Measurements from ENCODE around the gene GPR157. TPM values are rescaled to one million over a fixed set of nuclear protein-coding genes. Genes with fewer than 3 reads are reported as not detected.

GPR157 gene
- total and polyA plus RNA-seq, 4 donors: 3.7 to 29.3 (median 7.3) TPM

- TF ChIP-seq CTCF (IDR thresholded peaks at IDR 0.05; ENCODE audit: control extremely low read depth, extremely low read depth): no peak
Measured at GRCh38 chr1:9086796-9087195, 42.1 kb downstream of the GPR157 start.

DNA sequence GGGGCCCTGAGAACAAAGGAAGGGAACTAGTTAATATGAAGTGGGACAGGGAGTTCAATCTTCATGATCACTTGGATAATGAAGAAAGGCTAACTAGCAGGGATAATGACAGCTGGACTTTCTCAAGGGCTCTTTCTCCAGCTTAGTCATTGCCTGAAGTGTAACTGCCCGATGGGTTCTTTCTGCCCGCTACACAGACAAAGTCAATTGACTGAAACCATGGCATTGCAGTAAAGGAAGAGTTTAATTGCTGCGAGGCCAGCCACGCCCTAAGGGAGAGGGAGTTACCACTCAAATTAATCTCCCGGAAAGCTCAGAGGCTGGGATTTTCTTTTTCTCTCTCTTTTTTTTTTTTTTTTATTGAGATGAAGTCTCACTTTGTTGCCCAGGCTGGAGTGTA is 42.9 kb downstream of the GPR157 start:
- WGBS, 2 donors: 62 to 65% methylated on average over 5 of the region's 5 CpGs
- peak in 2 of 3 donors; percentile 83 to 88 for DNase-seq
- Histone ChIP-seq H3K9ac (ENCODE audit: insufficient read depth in 1 of 2, low read length in 2 of 2) (no peak overlapping the region), H3K36me3 (ENCODE audit: control insufficient read depth in 4 of 4, insufficient read depth in 4 of 4, low read length in 4 of 4) (no peaks in the 10 kb centered on the region), H3K4me3 (no peak overlapping the region), H3K9me3 (ENCODE audit: control insufficient read depth in 4 of 4, insufficient read depth in 3 of 4, low read length in 3 of 4) (no peaks in the 10 kb centered on the region), H3K27me3 (ENCODE audit: control insufficient read depth in 3 of 3, insufficient read depth in 3 of 3, low read length in 2 of 3) (no peaks in the 10 kb centered on the region), H3K4me1 (ENCODE audit: control insufficient read depth in 5 of 5, insufficient read depth in 5 of 5, low read length in 5 of 5) (peaks cover 0 to 72% (median 32%) of the 10 kb centered on the region in 5 donors), H3K27ac (ENCODE audit: low read depth in 1 of 2, low read length in 1 of 2) (no peak overlapping the region)
- no peak for ATAC-seq (ENCODE audit: insufficient read depth, low FRiP score)
- no peak for TF ChIP-seq CTCF (IDR thresholded peaks at IDR 0.05; ENCODE audit: control extremely low read depth, extremely low read depth)

More at GRCh38 chr1:9086796-9087195, 42.1 kb downstream of the GPR157 start:
- H3K4me3 ChIP-seq: no peak overlapping the region
- no peak overlapping the region for H3K27ac ChIP-seq (ENCODE audit: low read depth in 1 of 2, low read length in 1 of 2)
- 47 to 68% methylated on average over 2 of the region's 2 CpGs for WGBS, 2 donors
- no peak for DNase-seq
- no peak overlapping the region for H3K9ac ChIP-seq (ENCODE audit: insufficient read depth in 1 of 2, low read length in 2 of 2)
- H3K4me1 ChIP-seq (ENCODE audit: control insufficient read depth in 5 of 5, insufficient read depth in 5 of 5, low read length in 5 of 5): peaks cover 0 to 72% (median 32%) of the 10 kb centered on the region in 5 donors
- no peaks in the 10 kb centered on the region for H3K27me3 ChIP-seq (ENCODE audit: control insufficient read depth in 3 of 3, insufficient read depth in 3 of 3, low read length in 2 of 3)
- no peak for ATAC-seq (ENCODE audit: insufficient read depth, low FRiP score)
- no peaks in the 10 kb centered on the region for H3K36me3 ChIP-seq (ENCODE audit: control insufficient read depth in 4 of 4, insufficient read depth in 4 of 4, low read length in 4 of 4)
- H3K9me3 ChIP-seq (ENCODE audit: control insufficient read depth in 4 of 4, insufficient read depth in 3 of 4, low read length in 3 of 4): no peaks in the 10 kb centered on the region

DNA sequence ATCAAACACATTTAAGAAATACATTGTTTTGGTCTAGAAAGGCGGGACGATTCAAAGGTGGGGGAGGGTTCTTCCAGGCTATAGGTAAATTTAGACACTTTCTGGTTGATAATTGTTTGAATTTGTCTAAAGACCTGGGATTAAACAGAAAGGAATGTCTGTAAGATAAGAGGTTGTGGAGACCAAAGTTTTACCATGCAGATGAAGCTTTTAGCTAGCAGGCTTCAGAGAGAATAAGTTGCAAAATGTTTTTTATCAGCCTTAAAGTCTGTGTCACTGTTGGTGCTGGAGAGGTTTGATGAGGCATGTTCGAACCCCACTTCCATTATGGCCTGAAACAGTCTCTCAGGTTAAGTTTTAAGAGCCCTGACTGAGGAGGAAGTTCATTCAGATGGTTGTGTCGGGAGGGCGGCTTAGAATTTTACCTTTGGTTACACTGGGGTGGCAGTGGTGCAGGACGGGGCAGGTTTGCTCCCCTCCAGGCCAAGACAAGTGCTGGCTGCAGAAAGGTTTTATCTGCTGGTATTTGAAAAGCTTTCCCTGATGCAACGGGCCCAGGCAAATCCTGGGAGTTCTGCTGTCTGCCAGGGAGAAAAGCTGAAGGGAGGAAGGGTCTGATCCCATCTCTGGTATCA is 43.5 kb downstream of the GPR157 start:
- H3K4me3 ChIP-seq: no peak overlapping the region
- DNase-seq: no peak
- no peaks in the 10 kb centered on the region for H3K27me3 ChIP-seq (ENCODE audit: control insufficient read depth in 3 of 3, insufficient read depth in 3 of 3, low read length in 2 of 3)
- 45 to 67% methylated on average over 7 of the region's 7 CpGs for WGBS, 2 donors
- no peak for ATAC-seq (ENCODE audit: insufficient read depth, low FRiP score)
- no peak for TF ChIP-seq CTCF (IDR thresholded peaks at IDR 0.05; ENCODE audit: control extremely low read depth, extremely low read depth)
- H3K4me1 ChIP-seq (ENCODE audit: control insufficient read depth in 5 of 5, insufficient read depth in 5 of 5, low read length in 5 of 5): peaks cover 0 to 72% (median 32%) of the 10 kb centered on the region in 5 donors
- no peaks in the 10 kb centered on the region for H3K36me3 ChIP-seq (ENCODE audit: control insufficient read depth in 4 of 4, insufficient read depth in 4 of 4, low read length in 4 of 4)
- no peak overlapping the region for H3K9ac ChIP-seq (ENCODE audit: insufficient read depth in 1 of 2, low read length in 2 of 2)
- H3K27ac ChIP-seq (ENCODE audit: low read depth in 1 of 2, low read length in 1 of 2): no peak overlapping the region
- no peaks in the 10 kb centered on the region for H3K9me3 ChIP-seq (ENCODE audit: control insufficient read depth in 4 of 4, insufficient read depth in 3 of 4, low read length in 3 of 4)

GRCh38 chr1:9084906-9085305 is 44.0 kb downstream of the GPR157 start:
- no peaks in the 10 kb centered on the region for H3K9me3 ChIP-seq (ENCODE audit: control insufficient read depth in 4 of 4, insufficient read depth in 3 of 4, low read length in 3 of 4)
- H3K9ac ChIP-seq (ENCODE audit: insufficient read depth in 1 of 2, low read length in 2 of 2): no peak overlapping the region
- no peak for TF ChIP-seq CTCF (IDR thresholded peaks at IDR 0.05; ENCODE audit: control extremely low read depth, extremely low read depth)
- DNase-seq (no peak), ATAC-seq (ENCODE audit: insufficient read depth, low FRiP score) (peak; percentile 7)
- no peaks in the 10 kb centered on the region for H3K36me3 ChIP-seq (ENCODE audit: control insufficient read depth in 4 of 4, insufficient read depth in 4 of 4, low read length in 4 of 4)
- 30 to 57% methylated on average over 8 of the region's 8 CpGs for WGBS, 2 donors
- H3K27me3 ChIP-seq (ENCODE audit: control insufficient read depth in 3 of 3, insufficient read depth in 3 of 3, low read length in 2 of 3): no peaks in the 10 kb centered on the region
- no peak overlapping the region for H3K4me3 ChIP-seq
- H3K27ac ChIP-seq (ENCODE audit: low read depth in 1 of 2, low read length in 1 of 2): no peak overlapping the region
- H3K4me1 ChIP-seq (ENCODE audit: control insufficient read depth in 5 of 5, insufficient read depth in 5 of 5, low read length in 5 of 5): peaks cover 0 to 68% (median 30%) of the 10 kb centered on the region in 5 donors
